Cardiac fibroblast (primary cell): ENCODE results near the gene COL1A2.
A peak's percentile ranks its signal among the peaks of the same experiment; 100 is the strongest.

Source experiments
- DNase-seq, 2 donors: peaks; one replicate each; pipeline versions ENCODE4 v3.0.0 to v3.0.0-alpha.2; 2010; ENCODE audit warnings: low read depth in 2 of 2
- H3K4me3 ChIP-seq, 2 donors: replicated peaks in 1 of 2; 1 replicate in 1 of 2; 2 replicates in 1 of 2; pipeline ENCODE4 v1.5.1; 2011; ENCODE audit warnings: low read depth in 2 of 2, low read length in 2 of 2, mild to moderate bottlenecking in 2 of 2, moderate library complexity in 1 of 2
- CTCF ChIP-seq: IDR thresholded peaks from one replicate; pipeline ENCODE4 v1.5.1; 2011; ENCODE audit warnings: low read depth, mild to moderate bottlenecking, low read length, inconsistent platforms

COL1A2 gene

GRCh38 chr7:94444813-94445212 lies 50.1 kb downstream of the COL1A2 start:
- DNase-seq: no peak
- TF ChIP-seq CTCF: no peak
- no peak overlapping the region for H3K4me3 ChIP-seq

DNA sequence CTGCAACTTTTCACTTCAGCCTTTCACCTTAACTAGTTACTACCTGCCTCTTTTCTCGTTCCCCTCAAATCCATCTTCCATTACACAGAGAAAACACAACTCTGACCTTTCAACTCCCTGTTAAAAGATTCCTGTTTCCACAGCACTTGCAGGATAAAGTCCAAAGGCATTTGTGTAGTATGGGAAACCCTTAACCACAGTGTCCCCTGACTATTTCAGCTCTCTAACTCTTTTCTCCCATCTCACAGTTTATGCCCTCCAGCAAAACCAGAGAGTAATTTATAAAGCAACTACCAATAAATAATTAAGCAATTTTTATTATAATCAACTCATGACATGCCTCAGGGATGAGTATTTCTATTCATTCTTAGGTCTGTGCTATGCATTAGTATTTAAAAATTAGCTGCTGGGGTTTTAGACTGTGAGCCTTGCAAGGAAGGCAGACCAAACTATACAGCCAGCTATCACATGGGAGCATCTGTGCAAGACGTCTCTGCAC lies 51.0 kb downstream of the COL1A2 start:
- no peak for DNase-seq
- no peak overlapping the region for H3K4me3 ChIP-seq
- TF ChIP-seq CTCF: no peak

DNA sequence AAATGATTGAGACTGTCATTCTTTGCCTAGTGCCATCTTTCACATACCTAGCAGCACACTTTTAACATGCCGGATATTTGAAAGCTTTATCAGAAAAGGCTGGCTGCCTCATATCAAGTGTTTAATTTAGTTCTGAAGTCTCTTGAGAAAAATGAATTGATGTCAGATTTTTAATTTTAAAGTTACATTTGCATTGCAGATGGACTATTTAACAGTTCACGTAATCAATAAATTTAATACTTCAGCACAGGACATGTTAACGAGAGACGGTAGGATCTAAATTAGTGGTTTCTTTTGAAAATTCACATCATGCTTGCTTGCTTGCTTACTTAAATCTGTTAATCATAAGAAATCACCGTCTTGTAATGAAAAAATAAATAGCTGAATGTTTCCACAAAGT lies 51.6 kb downstream of the COL1A2 start:
- TF ChIP-seq CTCF: no peak
- DNase-seq: no peak
- no peak overlapping the region for H3K4me3 ChIP-seq

- peak; percentile 74 to 76 for DNase-seq
These were observed 54.5 kb downstream of the COL1A2 start for GRCh38 chr7:94449151-94449725.

GRCh38 chr7:94450044-94450697 lies 55.5 kb downstream of the COL1A2 start:
- DNase-seq: no peak

More at GRCh38 chr7:94449151-94449725, 54.5 kb downstream of the COL1A2 start:
- no peak overlapping the region for H3K4me3 ChIP-seq
- peak; percentile 63 for TF ChIP-seq CTCF

GRCh38 chr7:94451187-94451586 lies 56.5 kb downstream of the COL1A2 start:
- H3K4me3 ChIP-seq: no peak overlapping the region
- no peak for TF ChIP-seq CTCF
- no peak for DNase-seq

More at GRCh38 chr7:94450044-94450697, 55.5 kb downstream of the COL1A2 start:
- no peak overlapping the region for H3K4me3 ChIP-seq
- TF ChIP-seq CTCF: no peak
